ENCODE data around the gene TSSK6.

DNA sequence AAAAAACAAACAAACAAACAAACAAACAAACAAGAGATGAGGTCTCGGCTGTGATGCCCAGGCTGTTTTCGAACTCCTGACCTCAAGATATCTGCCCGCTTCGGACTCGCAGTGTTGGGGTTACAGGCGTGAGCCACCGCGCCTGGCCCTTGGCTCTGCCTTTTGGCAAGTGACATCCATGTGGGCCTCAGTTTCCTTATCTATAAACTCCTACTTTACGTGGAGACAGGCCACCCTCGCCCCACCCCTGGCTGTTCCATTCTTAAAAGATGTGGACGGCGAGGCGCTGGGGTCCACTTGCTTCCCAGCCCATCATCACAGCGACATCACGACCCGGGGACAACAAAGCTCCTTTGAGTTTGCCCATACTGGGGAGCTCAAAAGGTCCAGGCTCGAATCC lies 1.7 kb downstream of the TSSK6 start:
- TF ChIP-seq EZH2phosphoT487 (IDR thresholded peaks at IDR 0.05; ENCODE audit: low read depth, severe bottlenecking, unreplicated experiment): no peak
- TF ChIP-seq, protein P1, sequence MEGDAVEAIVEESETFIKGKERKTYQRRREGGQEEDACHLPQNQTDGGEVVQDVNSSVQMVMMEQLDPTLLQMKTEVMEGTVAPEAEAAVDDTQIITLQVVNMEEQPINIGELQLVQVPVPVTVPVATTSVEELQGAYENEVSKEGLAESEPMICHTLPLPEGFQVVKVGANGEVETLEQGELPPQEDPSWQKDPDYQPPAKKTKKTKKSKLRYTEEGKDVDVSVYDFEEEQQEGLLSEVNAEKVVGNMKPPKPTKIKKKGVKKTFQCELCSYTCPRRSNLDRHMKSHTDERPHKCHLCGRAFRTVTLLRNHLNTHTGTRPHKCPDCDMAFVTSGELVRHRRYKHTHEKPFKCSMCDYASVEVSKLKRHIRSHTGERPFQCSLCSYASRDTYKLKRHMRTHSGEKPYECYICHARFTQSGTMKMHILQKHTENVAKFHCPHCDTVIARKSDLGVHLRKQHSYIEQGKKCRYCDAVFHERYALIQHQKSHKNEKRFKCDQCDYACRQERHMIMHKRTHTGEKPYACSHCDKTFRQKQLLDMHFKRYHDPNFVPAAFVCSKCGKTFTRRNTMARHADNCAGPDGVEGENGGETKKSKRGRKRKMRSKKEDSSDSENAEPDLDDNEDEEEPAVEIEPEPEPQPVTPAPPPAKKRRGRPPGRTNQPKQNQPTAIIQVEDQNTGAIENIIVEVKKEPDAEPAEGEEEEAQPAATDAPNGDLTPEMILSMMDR (IDR thresholded peaks at IDR 0.05; ENCODE audit: poor library complexity): no peak

Data from hepatocyte (in vitro differentiated cells).